ENCODE data around the gene F10. TPM values are rescaled to one million over a fixed set of nuclear protein-coding genes. Genes with fewer than 3 reads are reported as not detected.

F10 gene
- polyA plus RNA-seq, 1 of the 3 experiments (the other 2 are of a cell fraction): 12.5 TPM

Small RNA genes within 50 kb of the gene (small RNA-seq; reads per million reads assigned to genes)
- 0 reads per million in 7 experiments for gene AL137002.1

Other genes starting within 250 kb of the F10 start
- gene MCF2L, start 153.6 kb upstream of the F10 start, polyA plus RNA-seq (2012; rRNA removed): 0.56 and 1.1 TPM in 2 replicates
- gene F7, start 17.0 kb upstream of the F10 start, polyA plus RNA-seq (2012; rRNA removed): 0.16 TPM in 1 of 2 replicates, not detected in the other
- gene PROZ, start 35.8 kb downstream of the F10 start, polyA plus RNA-seq (2012; rRNA removed): not detected in 2 replicates
- gene PCID2, start 85.9 kb downstream of the F10 start, polyA plus RNA-seq (2012; rRNA removed): 69.8 and 105 TPM in 2 replicates
- gene CUL4A, start 86.8 kb downstream of the F10 start, polyA plus RNA-seq (2012; rRNA removed): 44.5 and 51.2 TPM in 2 replicates
- 189 and 261 TPM in 2 replicates for gene LAMP1, start 174.4 kb downstream of the F10 start, polyA plus RNA-seq (2012; rRNA removed)
- gene GRTP1, start 241.3 kb downstream of the F10 start, polyA plus RNA-seq (2012; rRNA removed): 8.0 and 10.2 TPM in 2 replicates